IPS-20b (cell line): ENCODE results near the gene ZBP1.

Experiments
- H3K27ac ChIP-seq: one replicate; pipeline ENCODE4 v1.5.1; 2013; ENCODE audit warnings: low read length
- H3K27me3 ChIP-seq: 2 replicates; pipeline ENCODE4 v1.6.1; 2013; ENCODE audit warnings: mild to moderate bottlenecking, low read length, inconsistent platforms; ENCODE audit not compliant: insufficient read depth
- H3K36me3 ChIP-seq: 2 replicates; pipeline ENCODE4 v1.6.1; 2013; ENCODE audit warnings: low read depth, mild to moderate bottlenecking, inconsistent platforms, low read length, moderate library complexity; ENCODE audit not compliant: insufficient read depth
- H3K4me1 ChIP-seq: 2 replicates; pipeline ENCODE4 v1.6.1; 2013; ENCODE audit warnings: mild to moderate bottlenecking, control low read depth, inconsistent platforms, low read length, moderate library complexity; ENCODE audit not compliant: insufficient read depth
- H3K4me3 ChIP-seq: 2 replicates; pipeline ENCODE4 v1.5.1; 2013; ENCODE audit warnings: mild to moderate bottlenecking, low read length, inconsistent platforms
- H3K9ac ChIP-seq: 2 replicates; pipeline ENCODE4 v1.6.1; 2013; ENCODE audit warnings: low read depth, mild to moderate bottlenecking, inconsistent platforms, low read length, moderate library complexity
- H3K9me3 ChIP-seq: 2 replicates; pipeline ENCODE4 v1.6.1; 2013; ENCODE audit warnings: mild to moderate bottlenecking, low read depth, low read length, inconsistent platforms; ENCODE audit not compliant: insufficient read depth

Gene ZBP1

GRCh38 chr20:57619051-57619831, 985 bp downstream of the ZBP1 start:
- H3K9ac ChIP-seq, result no peak overlapping the region
- no peak overlapping the region for H3K27ac ChIP-seq
- H3K36me3 ChIP-seq, result no peaks in the 10 kb centered on the region

DNA sequence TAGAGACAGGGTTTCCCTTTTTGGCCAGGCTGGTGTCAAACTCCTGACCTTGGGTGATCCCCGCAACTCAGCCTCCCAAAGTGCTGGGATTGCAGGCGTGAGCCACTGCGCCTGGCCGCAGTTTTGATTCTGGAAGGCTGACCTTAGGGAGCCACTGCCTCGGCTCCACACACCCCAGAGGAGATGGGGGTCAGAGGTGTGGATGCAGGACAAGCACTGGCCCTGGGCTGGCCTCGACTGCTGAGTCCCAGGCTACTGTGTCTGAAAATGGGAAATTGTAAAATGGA, 1.5 kb downstream of the ZBP1 start:
- Histone ChIP-seq H3K9me3 (no peaks in the 10 kb centered on the region), H3K4me3 (no peak overlapping the region), H3K9ac (no peak overlapping the region), H3K36me3 (no peaks in the 10 kb centered on the region), H3K27me3 (no peaks in the 10 kb centered on the region), H3K4me1 (no peaks in the 10 kb centered on the region), H3K27ac (no peak overlapping the region)

More at GRCh38 chr20:57619051-57619831, 985 bp downstream of the ZBP1 start:
- H3K4me3 ChIP-seq, result no peak overlapping the region
- H3K9me3 ChIP-seq, result no peaks in the 10 kb centered on the region
- H3K27me3 ChIP-seq, result no peaks in the 10 kb centered on the region
- H3K4me1 ChIP-seq, result no peaks in the 10 kb centered on the region

DNA sequence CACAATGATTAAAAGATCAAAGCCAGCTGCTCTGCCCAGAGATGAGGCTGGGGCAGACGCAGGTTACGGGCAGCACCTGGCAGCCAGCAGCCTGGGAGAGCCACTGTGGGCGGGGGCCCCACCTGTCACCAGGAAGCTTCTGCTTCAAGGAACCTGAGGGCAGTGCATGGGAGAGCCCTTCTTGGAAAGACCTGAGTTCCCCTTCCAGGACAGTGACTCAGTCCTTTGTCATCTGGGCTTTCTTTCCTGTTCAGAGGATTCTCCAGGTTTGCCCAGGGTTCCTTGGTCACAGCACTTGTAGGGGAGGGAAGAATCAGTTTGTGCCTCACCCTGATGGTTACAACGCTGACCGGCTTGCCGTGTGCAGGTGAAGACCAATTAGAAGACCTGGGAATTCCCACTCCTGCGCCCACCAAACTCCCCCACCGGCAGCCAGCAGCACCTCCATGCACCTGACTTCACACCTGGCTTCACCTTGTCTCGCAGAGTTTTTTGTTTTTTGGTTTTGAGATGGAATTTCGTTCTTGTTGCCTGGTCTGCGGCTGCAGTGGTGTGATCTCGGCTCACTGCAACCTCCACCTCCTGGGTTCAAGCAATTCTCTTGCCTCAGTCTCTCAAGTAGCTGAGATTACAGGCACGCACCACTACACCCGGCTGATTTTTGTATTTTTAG, 2.0 kb downstream of the ZBP1 start:
- Histone ChIP-seq H3K27ac (no peak overlapping the region), H3K9me3 (no peaks in the 10 kb centered on the region), H3K4me3 (no peak overlapping the region), H3K27me3 (no peaks in the 10 kb centered on the region), H3K36me3 (no peaks in the 10 kb centered on the region), H3K9ac (no peak overlapping the region), H3K4me1 (no peaks in the 10 kb centered on the region)

GRCh38 chr20:57617079-57617795, 3.0 kb downstream of the ZBP1 start:
- no peaks in the 10 kb centered on the region for H3K4me1 ChIP-seq
- H3K9me3 ChIP-seq, result no peaks in the 10 kb centered on the region
- H3K27ac ChIP-seq, result no peak overlapping the region
- H3K4me3 ChIP-seq, result no peak overlapping the region
- no peaks in the 10 kb centered on the region for H3K36me3 ChIP-seq
- no peaks in the 10 kb centered on the region for H3K27me3 ChIP-seq
- H3K9ac ChIP-seq, result no peak overlapping the region

DNA sequence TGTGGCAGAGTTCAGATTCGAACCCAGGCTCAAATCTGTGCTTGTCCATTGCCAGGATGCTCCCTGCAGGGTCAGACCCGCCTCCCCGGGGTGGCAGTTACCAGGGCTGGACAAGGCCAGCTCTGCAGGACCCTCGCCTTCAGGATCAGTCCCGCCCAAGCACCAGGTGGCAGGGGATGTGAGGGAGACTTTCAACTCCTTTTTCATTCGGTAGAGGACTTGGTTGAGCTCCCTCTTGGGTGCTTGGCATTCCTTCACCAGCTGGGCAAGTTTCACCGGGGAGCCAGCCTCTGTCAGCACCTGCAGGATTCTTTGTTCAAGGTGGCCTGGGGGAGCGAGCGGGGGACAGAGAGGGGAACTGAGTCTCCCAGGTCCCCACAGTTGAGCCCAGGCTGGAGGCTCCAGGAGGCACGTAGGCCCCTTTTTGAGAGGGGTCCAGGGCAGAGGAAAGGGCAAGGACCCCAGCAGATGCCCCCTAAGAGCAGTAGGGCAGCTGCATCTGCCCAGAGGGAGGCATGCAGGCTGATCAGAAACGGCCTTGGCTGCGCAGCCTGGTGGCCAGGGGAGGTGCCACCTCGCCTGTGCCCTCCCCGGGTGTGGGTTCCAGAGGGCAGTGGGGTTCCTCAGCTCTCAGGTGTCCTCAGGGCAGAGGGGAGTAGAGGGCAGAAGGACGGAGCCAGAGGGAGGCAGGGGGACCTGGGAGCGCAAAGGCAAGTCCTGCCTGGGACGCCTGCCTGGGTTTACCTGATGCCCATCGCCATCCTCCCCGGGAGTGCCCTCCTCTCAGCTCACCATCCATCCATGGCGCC, 3.9 kb downstream of the ZBP1 start:
- no peaks in the 10 kb centered on the region for H3K4me1 ChIP-seq
- H3K9me3 ChIP-seq, result no peaks in the 10 kb centered on the region
- no peak overlapping the region for H3K4me3 ChIP-seq
- no peaks in the 10 kb centered on the region for H3K36me3 ChIP-seq
- no peak overlapping the region for H3K27ac ChIP-seq
- H3K27me3 ChIP-seq, result no peaks in the 10 kb centered on the region
- H3K9ac ChIP-seq, result no peak overlapping the region

DNA sequence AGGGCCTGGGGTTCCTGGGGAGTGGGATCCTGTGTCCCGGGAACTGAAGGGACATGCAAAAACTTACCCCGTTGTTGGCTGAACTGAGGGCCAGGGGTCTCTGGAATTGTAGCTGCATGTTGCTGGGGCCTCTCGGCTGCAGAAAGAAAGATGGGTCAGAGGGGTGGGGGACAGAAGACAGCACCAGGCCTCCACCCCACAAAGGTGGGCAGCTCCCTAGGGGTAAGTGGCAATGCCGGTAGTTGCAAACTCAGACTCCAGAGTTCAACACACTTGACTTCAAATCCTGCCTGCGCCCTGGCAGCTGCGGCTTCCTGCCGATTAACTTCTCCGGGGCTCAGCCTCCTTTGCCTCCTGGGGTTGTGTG, 4.8 kb downstream of the ZBP1 start:
- no peaks in the 10 kb centered on the region for H3K27me3 ChIP-seq
- H3K27ac ChIP-seq, result no peak overlapping the region
- no peaks in the 10 kb centered on the region for H3K36me3 ChIP-seq
- no peak overlapping the region for H3K4me3 ChIP-seq
- H3K4me1 ChIP-seq, result no peaks in the 10 kb centered on the region
- H3K9me3 ChIP-seq, result no peaks in the 10 kb centered on the region
- no peak overlapping the region for H3K9ac ChIP-seq

DNA sequence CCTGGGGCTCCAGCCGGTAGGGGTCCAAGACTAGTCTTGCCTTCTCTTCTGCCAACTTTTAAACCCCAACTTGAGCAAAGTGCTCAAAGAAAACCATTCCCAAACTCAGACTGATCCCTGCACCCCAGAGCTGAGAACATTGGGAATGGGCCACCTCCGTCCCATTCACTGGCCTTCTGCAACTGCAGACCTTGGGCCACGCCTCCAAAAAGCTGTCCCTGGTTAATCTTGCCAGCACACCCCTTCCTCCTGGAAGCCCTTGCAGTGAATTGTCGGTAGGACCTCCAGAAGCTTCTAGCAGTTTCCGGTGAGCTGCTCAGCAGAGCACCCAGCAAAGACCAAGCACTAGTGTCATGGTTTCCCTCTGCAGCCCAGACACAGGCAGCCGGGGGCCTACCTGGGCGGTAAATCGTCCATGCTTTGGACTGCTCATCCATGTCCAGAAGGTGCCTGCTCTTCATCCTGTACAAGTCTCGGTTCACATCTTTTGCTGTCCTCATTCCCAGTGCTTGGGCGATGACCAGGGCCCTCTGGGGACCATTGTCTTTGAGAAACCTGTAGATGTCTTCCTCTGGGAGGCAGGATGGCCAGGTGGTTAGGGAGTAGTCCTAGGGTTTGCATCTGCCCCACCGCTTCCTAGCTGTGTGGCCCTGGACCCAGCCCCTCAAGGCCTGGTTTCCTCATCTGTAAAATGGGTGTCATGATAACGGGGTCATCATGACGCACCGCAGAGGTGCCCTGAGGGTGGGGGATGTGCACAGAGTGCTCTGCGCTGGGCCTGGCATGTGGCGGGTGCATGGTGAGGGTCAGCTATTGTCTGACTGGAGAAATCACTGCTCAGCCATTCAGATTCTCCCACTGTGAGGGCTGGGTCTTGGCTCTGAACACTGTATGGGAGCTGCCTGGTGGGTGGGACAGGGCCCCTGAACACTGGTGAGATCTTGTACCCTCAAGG, 5.5 kb downstream of the ZBP1 start:
- H3K27ac ChIP-seq, result no peak overlapping the region
- H3K4me3 ChIP-seq, result no peak overlapping the region
- H3K9me3 ChIP-seq, result no peaks in the 10 kb centered on the region
- no peaks in the 10 kb centered on the region for H3K36me3 ChIP-seq
- H3K4me1 ChIP-seq, result no peaks in the 10 kb centered on the region
- H3K27me3 ChIP-seq, result no peaks in the 10 kb centered on the region
- no peak overlapping the region for H3K9ac ChIP-seq

DNA sequence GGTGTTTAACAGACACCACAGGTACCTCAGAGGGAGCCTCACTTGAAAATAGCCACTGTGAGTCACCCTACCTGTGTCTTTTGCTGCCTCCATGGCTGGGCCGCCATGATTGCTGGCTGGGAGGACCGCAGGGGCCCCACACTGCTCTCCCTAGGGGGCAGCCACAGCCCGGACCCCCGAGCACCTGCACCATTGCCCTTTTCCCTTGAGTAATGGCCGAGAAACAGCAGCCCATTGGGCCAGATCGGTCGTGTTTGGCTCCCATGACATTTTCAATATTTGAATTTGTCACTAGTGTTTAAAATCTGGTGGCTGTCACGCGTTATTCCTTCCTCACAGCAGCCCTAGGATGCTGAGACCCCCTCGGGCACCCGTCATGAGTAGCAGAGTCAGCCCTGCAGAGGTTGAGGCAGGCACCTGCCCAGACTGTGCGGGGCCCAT, 6.7 kb downstream of the ZBP1 start:
- no peaks in the 10 kb centered on the region for H3K4me1 ChIP-seq
- H3K9ac ChIP-seq, result no peak overlapping the region
- no peak overlapping the region for H3K4me3 ChIP-seq
- H3K27ac ChIP-seq, result no peak overlapping the region
- H3K9me3 ChIP-seq, result no peaks in the 10 kb centered on the region
- H3K36me3 ChIP-seq, result no peaks in the 10 kb centered on the region
- H3K27me3 ChIP-seq, result no peaks in the 10 kb centered on the region

DNA sequence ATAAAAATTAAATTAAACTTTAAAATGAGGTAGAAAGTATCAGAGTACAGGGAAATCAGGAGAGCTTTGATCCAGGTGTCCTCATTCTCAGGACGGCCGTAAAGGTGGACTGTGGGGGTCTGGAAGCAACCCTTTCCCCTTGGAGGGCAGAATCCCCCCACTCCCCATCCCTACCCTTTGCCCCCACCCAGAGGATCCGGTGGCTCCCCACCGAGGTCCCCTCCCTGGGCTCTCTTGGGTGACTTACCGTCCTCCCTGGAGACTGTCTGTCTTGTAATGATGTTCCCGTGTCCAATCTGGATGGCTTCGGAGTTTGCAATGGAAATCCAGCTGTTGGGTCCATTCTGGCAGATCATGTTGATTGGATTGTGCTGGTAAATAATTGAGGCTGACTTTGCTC, 7.3 kb downstream of the ZBP1 start:
- Histone ChIP-seq H3K9me3 (no peaks in the 10 kb centered on the region), H3K4me1 (no peaks in the 10 kb centered on the region), H3K9ac (no peak overlapping the region), H3K36me3 (no peaks in the 10 kb centered on the region), H3K4me3 (no peak overlapping the region), H3K27ac (no peak overlapping the region), H3K27me3 (no peaks in the 10 kb centered on the region)

DNA sequence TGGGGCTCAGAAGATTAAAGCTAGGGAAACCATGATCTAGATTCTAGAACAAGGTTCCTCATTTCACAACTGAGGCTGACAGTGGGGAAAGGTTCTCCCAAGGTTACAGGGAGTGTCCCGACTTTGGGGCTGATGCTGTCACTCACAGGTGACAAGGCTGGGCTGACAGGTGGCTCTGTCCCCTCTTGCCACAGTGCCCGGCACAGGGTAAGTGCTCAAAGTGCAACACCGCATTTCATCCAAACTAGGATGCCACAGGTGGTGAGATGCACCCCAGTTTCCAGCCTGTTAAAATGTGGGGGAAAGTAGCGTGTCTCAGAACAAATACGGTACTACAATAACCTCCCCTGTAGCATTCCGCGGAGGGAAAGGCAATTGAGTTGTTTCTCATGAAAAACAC, 7.8 kb downstream of the ZBP1 start:
- Histone ChIP-seq H3K9ac (no peak overlapping the region), H3K9me3 (no peaks in the 10 kb centered on the region), H3K36me3 (no peaks in the 10 kb centered on the region), H3K27me3 (no peaks in the 10 kb centered on the region), H3K4me1 (no peaks in the 10 kb centered on the region), H3K4me3 (no peak overlapping the region), H3K27ac (no peak overlapping the region)
